Hematopoietic multipotent progenitor cell (in vitro differentiated cells): Measurements from ENCODE around the gene IGFBPL1. TPM values are rescaled to one million over a fixed set of nuclear protein-coding genes. Genes with fewer than 3 reads are reported as not detected.
"Not testable (repeated sequence)": the region's sequence is repeated elsewhere in the genome, so short reads cannot be mapped to it uniquely, and the experiment has no call there.

ENCODE experiments used
- DNase-seq, 3 donors: peaks; one replicate each; pipeline ENCODE4 v3.0.0-alpha.2; 2011 to 2015; ENCODE audit warnings: low read depth in 2 of 3, low spot score in 2 of 3
- total RNA-seq: library from RNA; depleted of rRNA; stranded (reverse); fragments of >200 nt; gene quantifications from one replicate; pipeline ENCODE4 v1.2.3, GENCODE V29; 2012

IGFBPL1 gene
- total RNA-seq, 1 donor: under 0.01 TPM

DNA sequence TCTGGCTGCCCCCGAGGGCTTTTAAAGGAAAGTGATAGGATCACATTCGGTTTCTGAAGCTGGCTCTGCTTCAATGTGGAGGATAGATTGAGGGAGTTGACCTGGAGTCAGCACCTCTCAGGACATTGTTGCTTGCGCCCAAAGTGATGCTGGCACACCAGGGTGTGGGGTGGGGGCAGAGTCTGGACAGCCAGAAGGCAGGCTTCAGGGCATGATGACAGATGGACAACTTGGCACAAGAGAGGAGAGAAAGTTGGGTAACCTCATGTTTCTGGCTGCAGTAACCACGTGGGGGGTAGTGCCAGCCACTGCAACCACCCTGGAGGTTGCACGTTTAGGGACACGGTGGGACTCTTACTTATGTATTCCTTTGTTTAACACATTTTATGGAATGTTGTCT lies 22.3 kb downstream of the IGFBPL1 start:
- no peak for DNase-seq

- not testable (repeated sequence) for DNase-seq
These were observed 25.1 kb downstream of the IGFBPL1 start for GRCh38 chr9:38399191-38399590.

- DNase-seq: no peak
These were observed 27.9 kb downstream of the IGFBPL1 start for GRCh38 chr9:38396371-38396671.

DNA sequence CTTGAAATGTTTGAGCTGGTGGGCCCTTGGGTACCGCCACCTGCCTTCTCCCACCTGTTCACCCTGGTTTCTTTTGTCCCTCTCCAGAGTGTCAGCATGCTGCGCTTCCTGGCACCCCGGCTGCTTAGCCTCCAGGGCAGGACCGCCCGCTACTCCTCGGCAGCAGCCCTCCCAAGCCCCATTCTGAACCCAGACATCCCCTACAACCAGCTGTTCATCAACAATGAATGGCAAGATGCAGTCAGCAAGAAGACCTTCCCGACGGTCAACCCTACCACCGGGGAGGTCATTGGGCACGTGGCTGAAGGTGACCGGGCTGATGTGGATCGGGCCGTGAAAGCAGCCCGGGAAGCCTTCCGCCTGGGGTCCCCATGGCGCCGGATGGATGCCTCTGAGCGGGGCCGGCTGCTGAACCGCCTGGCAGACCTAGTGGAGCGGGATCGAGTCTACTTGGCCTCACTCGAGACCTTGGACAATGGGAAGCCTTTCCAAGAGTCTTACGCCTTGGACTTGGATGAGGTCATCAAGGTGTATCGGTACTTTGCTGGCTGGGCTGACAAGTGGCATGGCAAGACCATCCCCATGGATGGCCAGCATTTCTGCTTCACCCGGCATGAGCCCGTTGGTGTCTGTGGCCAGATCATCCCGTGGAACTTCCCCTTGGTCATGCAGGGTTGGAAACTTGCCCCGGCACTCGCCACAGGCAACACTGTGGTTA lies 28.4 kb downstream of the IGFBPL1 start:
- DNase-seq: no peak

DNA sequence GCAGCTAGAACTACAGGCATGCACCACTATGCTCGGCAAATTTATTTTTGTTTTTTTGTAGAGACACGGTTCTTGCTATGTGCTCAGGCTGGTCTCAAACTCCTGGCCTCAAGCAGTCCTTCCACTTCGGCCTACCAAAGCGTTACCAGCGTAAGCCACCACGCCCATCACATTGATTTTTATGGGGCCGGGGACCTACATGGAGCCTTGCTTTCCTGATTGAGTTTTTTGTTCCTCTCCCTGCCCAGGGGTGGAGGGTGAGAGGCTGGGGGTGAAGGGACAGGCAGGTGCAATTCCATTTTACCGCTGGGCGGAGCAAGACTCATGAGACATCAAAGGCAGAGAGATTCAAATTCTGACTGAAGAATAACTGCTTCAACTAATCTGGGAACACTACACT lies 29.8 kb downstream of the IGFBPL1 start:
- no peak for DNase-seq

- DNase-seq: no peak
These were observed 31.0 kb downstream of the IGFBPL1 start for GRCh38 chr9:38393128-38393796.

GRCh38 chr9:38392235-38393127 lies 31.8 kb downstream of the IGFBPL1 start, which contains the start of gene ALDH1B1:
TSS of gene ALDH1B1 (plus strand) at chr9:38392702. CDS start at chr9:38395749, 3,047 bp downstream.
- DNase-seq: peak; percentile 32 to 62 (median 54)

- DNase-seq: no peak
These were observed 32.8 kb downstream of the IGFBPL1 start for GRCh38 chr9:38391278-38392118.

GRCh38 chr9:38390851-38391250 lies 33.4 kb downstream of the IGFBPL1 start:
- DNase-seq: no peak

- DNase-seq: no peak
These were observed 33.8 kb downstream of the IGFBPL1 start for GRCh38 chr9:38390442-38390841.

GRCh38 chr9:38389313-38389712 lies 34.9 kb downstream of the IGFBPL1 start:
- no peak for DNase-seq

- no peak for DNase-seq
These were observed 35.7 kb downstream of the IGFBPL1 start for GRCh38 chr9:38388283-38389223.

DNA sequence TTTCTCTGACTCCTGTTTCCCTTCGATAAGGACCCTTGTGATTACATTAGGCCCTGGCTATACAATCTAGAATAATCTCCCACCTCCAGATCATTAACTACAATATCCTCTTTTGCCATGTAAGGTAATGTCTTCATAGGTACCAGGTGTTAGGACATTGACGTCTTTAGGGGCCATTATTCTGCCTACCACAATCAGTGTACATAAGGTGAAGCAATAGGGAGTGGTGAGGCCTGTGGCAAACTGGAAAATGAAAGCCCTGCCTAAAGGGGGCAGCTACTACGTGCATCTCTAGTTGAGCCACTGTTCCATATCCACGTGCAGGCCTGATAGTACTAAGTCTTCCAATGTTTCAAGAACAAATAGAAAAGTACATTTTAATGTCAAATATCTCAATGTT lies 36.5 kb downstream of the IGFBPL1 start:
- no peak for DNase-seq

DNA sequence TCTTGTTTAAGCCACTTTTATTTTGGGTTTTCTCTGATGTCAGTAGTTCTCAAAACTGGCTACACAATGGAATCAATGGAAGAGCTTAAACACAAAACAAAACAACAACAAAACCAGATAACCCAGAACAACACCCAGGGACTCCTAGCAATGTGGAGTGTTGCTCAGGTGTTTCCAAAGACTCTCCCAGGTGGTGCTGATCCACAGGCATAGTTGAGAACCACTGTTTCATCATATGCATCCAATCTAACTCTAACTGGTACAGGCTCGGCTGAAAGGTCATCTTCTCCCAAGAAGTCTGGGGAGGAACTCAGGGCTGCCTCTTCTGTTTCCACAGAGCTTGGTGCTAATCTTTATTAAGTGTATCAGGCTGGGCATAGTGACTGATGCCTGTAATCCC lies 37.2 kb downstream of the IGFBPL1 start:
- DNase-seq: no peak

DNA sequence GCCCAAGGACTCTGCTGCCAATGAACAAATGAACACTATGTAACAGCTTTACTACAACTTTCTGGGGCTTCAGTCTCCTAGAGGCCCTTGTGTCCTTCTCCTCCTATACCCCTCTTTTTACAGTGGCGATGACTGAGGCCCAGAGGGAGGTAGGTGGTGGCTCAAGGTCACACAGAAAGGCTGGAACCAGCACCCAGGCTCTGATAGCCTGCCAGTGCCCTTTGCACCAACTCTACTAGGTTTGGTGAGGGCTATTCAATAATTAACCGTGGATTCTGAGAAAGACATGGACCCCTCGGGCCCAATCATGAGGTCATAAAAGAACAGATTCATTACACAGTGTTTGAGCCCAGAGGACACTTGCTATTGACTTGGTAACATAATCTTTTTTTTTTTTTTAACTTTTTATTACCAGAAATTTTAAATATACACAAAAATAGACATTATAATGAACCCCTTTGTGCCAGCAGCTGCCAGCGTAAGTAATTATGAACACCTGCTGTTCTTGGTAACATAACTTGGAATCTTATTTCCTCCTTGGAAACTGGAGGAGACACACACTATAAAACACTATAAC lies 37.8 kb downstream of the IGFBPL1 start:
- no peak for DNase-seq

GRCh38 chr9:38385896-38386295 lies 38.4 kb downstream of the IGFBPL1 start:
- no peak for DNase-seq

DNA sequence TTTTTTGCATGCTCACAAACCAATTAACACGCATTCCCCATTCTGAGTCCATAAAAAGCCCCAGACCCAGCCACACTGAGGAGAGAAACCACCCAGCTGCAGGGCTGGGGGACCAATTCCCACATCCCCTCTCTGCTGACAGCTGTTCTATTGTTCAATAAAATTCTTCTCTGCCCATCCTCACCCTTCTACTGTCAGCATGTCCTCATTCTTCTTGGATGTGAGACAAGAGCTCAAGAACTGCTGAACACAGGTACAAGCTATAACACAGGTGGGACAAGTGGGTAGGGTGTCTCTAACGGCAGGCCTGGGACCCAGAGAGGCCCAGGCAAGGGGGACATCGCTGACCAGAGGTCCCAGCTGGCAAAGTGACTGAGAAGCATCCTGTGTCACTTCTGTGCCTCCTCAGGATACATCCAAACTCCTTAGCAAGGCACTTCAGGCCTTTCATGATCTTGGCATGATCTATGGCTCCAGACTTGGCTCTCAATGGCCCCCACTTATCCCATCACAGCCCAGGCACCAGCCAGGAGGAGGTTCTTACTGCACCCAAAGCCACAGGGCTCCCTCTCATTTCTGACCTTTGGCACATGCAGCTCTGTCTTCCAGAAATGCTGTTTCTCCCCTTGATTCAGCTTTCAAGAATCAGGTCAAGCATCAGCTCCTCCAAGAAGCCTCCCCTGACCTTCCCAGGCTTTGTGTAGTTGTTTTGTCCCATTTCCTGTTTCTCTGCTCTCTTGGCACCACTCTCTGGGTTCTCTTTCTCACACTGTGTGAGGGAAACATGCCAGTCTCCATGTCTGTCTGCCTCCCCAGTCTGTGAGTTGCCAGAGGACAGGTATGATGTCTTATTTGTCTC lies 39.0 kb downstream of the IGFBPL1 start:
- DNase-seq: no peak

GRCh38 chr9:38382141-38382540 lies 42.1 kb downstream of the IGFBPL1 start:
- no peak for DNase-seq
